Tibial artery (tissue), 4 donors: ENCODE results near the gene FAT4.

Experiments
- DNase-seq, 2 donors: peaks; one replicate each; pipeline ENCODE4 v3.0.0-alpha.2; 2019
- H3K27ac ChIP-seq, 2 donors: fragments of 200-600 bp; sonication (generic) in 1 of 2; 1 replicate in 1 of 2; 2 replicates in 1 of 2; pipeline ENCODE4 v1.5.1; 2018 to 2019; ENCODE audit warnings: mild to moderate bottlenecking in 1 of 2
- H3K27me3 ChIP-seq, 2 donors: fragments of 200-600 bp; sonication (generic) in 1 of 2; one replicate each; pipeline versions ENCODE4 v1.5.1 to v1.6.0; 2016 to 2019
- H3K36me3 ChIP-seq, 3 donors: fragments of 200-600 bp; sonication (generic) in 2 of 3; one replicate each; pipeline ENCODE4 v1.5.1; 2016 to 2019; ENCODE audit warnings: mild to moderate bottlenecking in 2 of 3
- H3K4me1 ChIP-seq, 4 donors: fragments of 200-600 bp; sonication (generic) in 2 of 4; 1 replicate in 3 of 4; 2 replicates in 1 of 4; pipeline ENCODE4 v1.5.1; 2016 to 2019
- H3K4me3 ChIP-seq, 2 donors: fragments of 200-600 bp; sonication (generic) in 1 of 2; 1 replicate in 1 of 2; 2 replicates in 1 of 2; pipeline ENCODE4 v1.5.1; 2018 to 2019; ENCODE audit warnings: mild to moderate bottlenecking in 2 of 2
- H3K9me3 ChIP-seq, 3 donors: fragments of 200-600 bp; sonication (generic) in 1 of 3; one replicate each; pipeline ENCODE4 v1.5.1; 2016 to 2019
- CTCF ChIP-seq, 2 experiments: fragments of 200-600 bp in 1 of 2; fragments of 450-650 bp in 1 of 2; IDR thresholded peaks; one replicate each; pipeline ENCODE4 v1.5.1; 2017 to 2019; ENCODE audit warnings: antibody characterized with exemption in 2 of 2, mild to moderate bottlenecking in 1 of 2, moderate library complexity in 1 of 2
- intact Hi-C: fragments of 100-400 bp; cut with DNase I; formaldehyde crosslinking; loops from one replicate; pipeline ENCODE4 v1.15.0; 2023; ENCODE audit warnings: low total_unique reads

Gene FAT4

GRCh38 chr4:125268068-125268755 is 46.5 kb upstream of the FAT4 start:
- no peaks in the 10 kb centered on the region for H3K36me3 ChIP-seq
- no peaks in the 10 kb centered on the region for H3K9me3 ChIP-seq
- no peaks in the 10 kb centered on the region for H3K27me3 ChIP-seq
- TF ChIP-seq CTCF (IDR thresholded peaks at IDR 0.05), result no peak
- H3K4me3 ChIP-seq, result no peak overlapping the region
- intact Hi-C loops, result no loop called here
- no peaks in the 10 kb centered on the region for H3K4me1 ChIP-seq
- DNase-seq, result no peak
- no peak overlapping the region for H3K27ac ChIP-seq

- no peaks in the 10 kb centered on the region for H3K4me1 ChIP-seq
- no peak for TF ChIP-seq CTCF (IDR thresholded peaks at IDR 0.05)
- H3K4me3 ChIP-seq, result no peak overlapping the region
- no peak overlapping the region for H3K27ac ChIP-seq
- H3K36me3 ChIP-seq, result no peaks in the 10 kb centered on the region
- intact Hi-C loops, result no loop called here
- H3K27me3 ChIP-seq, result no peaks in the 10 kb centered on the region
- H3K9me3 ChIP-seq, result no peaks in the 10 kb centered on the region
- DNase-seq, result no peak
Measured at GRCh38 chr4:125276811-125277210, 37.9 kb upstream of the FAT4 start.

- DNase-seq, result no peak
- Histone ChIP-seq H3K36me3 (no peaks in the 10 kb centered on the region), H3K4me1 (no peaks in the 10 kb centered on the region), H3K27me3 (no peaks in the 10 kb centered on the region), H3K27ac (no peak overlapping the region), H3K4me3 (no peak overlapping the region), H3K9me3 (no peaks in the 10 kb centered on the region)
- intact Hi-C loops, result no loop called here
- TF ChIP-seq CTCF (IDR thresholded peaks at IDR 0.05), result no peak
Measured at GRCh38 chr4:125277790-125278189, 37.0 kb upstream of the FAT4 start.

GRCh38 chr4:125280892-125281403 is 33.8 kb upstream of the FAT4 start:
- Histone ChIP-seq H3K4me1 (no peaks in the 10 kb centered on the region), H3K9me3 (no peaks in the 10 kb centered on the region), H3K27me3 (no peaks in the 10 kb centered on the region), H3K4me3 (no peak overlapping the region), H3K36me3 (no peaks in the 10 kb centered on the region), H3K27ac (no peak overlapping the region)
- no peak for TF ChIP-seq CTCF (IDR thresholded peaks at IDR 0.05)
- DNase-seq, result no peak
- intact Hi-C loops, result loop anchor here (10.0 kb wide), 1 partner anchor 946 kb away; no protein-coding TSS in a partner anchor

GRCh38 chr4:125283707-125284279 is 31.0 kb upstream of the FAT4 start:
- Histone ChIP-seq H3K27me3 (no peaks in the 10 kb centered on the region), H3K4me3 (no peak overlapping the region), H3K4me1 (no peaks in the 10 kb centered on the region), H3K9me3 (no peaks in the 10 kb centered on the region), H3K27ac (no peak overlapping the region), H3K36me3 (no peaks in the 10 kb centered on the region)
- intact Hi-C loops, result loop anchor here (10.0 kb wide), 1 partner anchor 949 kb away; no protein-coding TSS in a partner anchor
- TF ChIP-seq CTCF (IDR thresholded peaks at IDR 0.05), result peak; percentile 48 to 52
- DNase-seq, result no peak
